Measurements from ENCODE around the gene GALNT9.

DNA sequence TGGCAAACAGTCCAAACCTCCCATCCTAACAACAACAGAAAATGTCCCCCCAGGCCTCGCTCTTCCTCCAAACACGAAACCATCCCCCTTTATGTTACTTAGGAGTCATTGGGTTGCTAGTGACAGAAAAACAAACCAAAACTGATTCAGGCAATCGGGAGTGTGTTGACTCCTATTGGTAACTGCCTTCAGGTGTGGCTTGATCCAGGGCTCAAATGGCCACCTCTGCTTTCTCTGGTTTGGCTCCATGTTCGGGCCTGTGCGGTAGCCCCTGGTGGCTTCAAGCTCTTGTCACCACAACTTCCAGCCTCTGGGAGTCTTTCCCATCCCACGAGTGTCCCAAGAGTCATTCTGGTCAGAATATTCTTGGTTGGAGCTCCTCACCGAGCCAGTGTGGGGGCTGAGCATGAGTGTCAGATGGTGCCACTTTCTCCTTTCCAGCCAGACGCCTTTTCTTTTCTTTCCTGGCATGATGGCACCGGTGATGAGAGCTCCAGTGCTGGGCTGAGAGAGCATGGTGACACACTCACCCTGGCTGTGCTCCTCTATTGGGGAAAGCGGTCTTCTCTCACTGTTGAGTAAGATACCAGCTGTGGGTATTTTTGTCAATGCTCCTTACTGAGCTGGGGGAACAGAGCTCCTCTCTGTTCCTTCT is 146.6 kb downstream of the GALNT9 start:
- TF ChIP-seq, protein P1, sequence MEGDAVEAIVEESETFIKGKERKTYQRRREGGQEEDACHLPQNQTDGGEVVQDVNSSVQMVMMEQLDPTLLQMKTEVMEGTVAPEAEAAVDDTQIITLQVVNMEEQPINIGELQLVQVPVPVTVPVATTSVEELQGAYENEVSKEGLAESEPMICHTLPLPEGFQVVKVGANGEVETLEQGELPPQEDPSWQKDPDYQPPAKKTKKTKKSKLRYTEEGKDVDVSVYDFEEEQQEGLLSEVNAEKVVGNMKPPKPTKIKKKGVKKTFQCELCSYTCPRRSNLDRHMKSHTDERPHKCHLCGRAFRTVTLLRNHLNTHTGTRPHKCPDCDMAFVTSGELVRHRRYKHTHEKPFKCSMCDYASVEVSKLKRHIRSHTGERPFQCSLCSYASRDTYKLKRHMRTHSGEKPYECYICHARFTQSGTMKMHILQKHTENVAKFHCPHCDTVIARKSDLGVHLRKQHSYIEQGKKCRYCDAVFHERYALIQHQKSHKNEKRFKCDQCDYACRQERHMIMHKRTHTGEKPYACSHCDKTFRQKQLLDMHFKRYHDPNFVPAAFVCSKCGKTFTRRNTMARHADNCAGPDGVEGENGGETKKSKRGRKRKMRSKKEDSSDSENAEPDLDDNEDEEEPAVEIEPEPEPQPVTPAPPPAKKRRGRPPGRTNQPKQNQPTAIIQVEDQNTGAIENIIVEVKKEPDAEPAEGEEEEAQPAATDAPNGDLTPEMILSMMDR (IDR thresholded peaks at IDR 0.05; ENCODE audit: insufficient read depth, low read depth, low read length) = no peak
- no peak for TF ChIP-seq EZH2 (IDR thresholded peaks at IDR 0.05; ENCODE audit: insufficient read depth, low read length)

All from astrocyte (in vitro differentiated cells and primary cell).